IMR-90 (cell line): ENCODE results near the gene SUSD6. TPM values are rescaled to one million over a fixed set of nuclear protein-coding genes. Genes with fewer than 3 reads are reported as not detected.

ENCODE experiments used
- ATAC-seq: fragments of 200-7000 bp; cut with Tn5 transposase; 2 replicates; pipeline ENCODE4 v1.9.1; 2020; ENCODE audit warnings: low read depth, mild to moderate bottlenecking, moderate library complexity
- BruUV-seq: library from RNA; stranded (reverse); fragments of 400-500 nt; replicated peaks from 2 replicates; lab custom pipeline; 2021; lab: Mats Ljungman, UMichigan
- CTCF ChIA-PET: fragments of 300-600 bp; formaldehyde crosslinking; extraction: SDS; loops from one replicate; lab custom pipeline; 2021; ENCODE audit warnings: antibody characterized with exemption; lab: Yijun Ruan, JAX
- POLR2A ChIA-PET: fragments of 300-600 bp; sonication (Branson Sonifier 250); formaldehyde crosslinking; loops from one replicate; lab custom pipeline; 2022; ENCODE audit warnings: antibody characterized with exemption; ENCODE audit not compliant: unreplicated experiment; lab: Charles Lee
- DNase-seq: peaks from one replicate; pipeline ENCODE4 v3.0.0; 2013
- H2AFZ ChIP-seq: replicated peaks from 2 replicates; pipeline ENCODE3; 2013; ENCODE audit warnings: low read length, mild to moderate bottlenecking; ENCODE audit not compliant: poor library complexity
- H2AK5ac ChIP-seq: 2 replicates; pipeline ENCODE4 v1.6.1; 2013; ENCODE audit warnings: low read depth, low read length, inconsistent platforms
- H2AK9ac ChIP-seq: replicated peaks from 2 replicates; pipeline ENCODE3; 2013; ENCODE audit warnings: mild to moderate bottlenecking, low read depth, low read length, moderate library complexity; ENCODE audit not compliant: poor library complexity
- H2BK120ac ChIP-seq: 2 replicates; pipeline ENCODE4 v1.6.1; 2013; ENCODE audit warnings: low read depth, low read length, inconsistent platforms
- H2BK15ac ChIP-seq: 3 replicates; pipeline ENCODE4 v1.6.1; 2013; ENCODE audit warnings: low read depth, low read length, inconsistent platforms
- H2BK20ac ChIP-seq: 2 replicates; pipeline ENCODE4 v1.6.1; 2013; ENCODE audit warnings: low read depth, mild to moderate bottlenecking, inconsistent platforms, low read length, moderate library complexity
- H2BK5ac ChIP-seq: 2 replicates; pipeline ENCODE4 v1.6.1; 2013; ENCODE audit warnings: mild to moderate bottlenecking, low read depth, low read length, inconsistent platforms; ENCODE audit not compliant: poor library complexity, severe bottlenecking
- H3K14ac ChIP-seq: replicated peaks from 2 replicates; pipeline ENCODE4 v1.6.1; 2013; ENCODE audit warnings: low read depth, low read length, inconsistent platforms
- H3K18ac ChIP-seq: 2 replicates; pipeline ENCODE4 v1.6.1; 2013; ENCODE audit warnings: low read depth, low read length, control low read depth
- H3K23ac ChIP-seq: 2 replicates; pipeline ENCODE4 v1.6.1; 2013; ENCODE audit warnings: low read depth, low read length, inconsistent platforms
- H3K27ac ChIP-seq: 2 replicates; pipeline ENCODE4 v1.5.1; 2013; ENCODE audit warnings: mild to moderate bottlenecking, control low read depth, low read length; ENCODE audit not compliant: insufficient read depth
- H3K27me3 ChIP-seq: 2 replicates; pipeline ENCODE4 v1.6.1; 2013; ENCODE audit warnings: low read length; ENCODE audit not compliant: control insufficient read depth, insufficient read depth
- H3K36me3 ChIP-seq: 2 replicates; pipeline ENCODE4 v1.6.1; 2013; ENCODE audit warnings: low read length, mixed read lengths; ENCODE audit not compliant: control insufficient read depth, insufficient read depth
- H3K4ac ChIP-seq: 2 replicates; pipeline ENCODE4 v1.6.1; 2013; ENCODE audit warnings: low read depth, low read length, inconsistent platforms
- H3K4me1 ChIP-seq: 2 replicates; pipeline ENCODE4 v1.6.1; 2013; ENCODE audit warnings: low read length, mixed read lengths; ENCODE audit not compliant: control insufficient read depth, insufficient read depth
- H3K4me2 ChIP-seq: 2 replicates; pipeline ENCODE4 v1.6.1; 2013; ENCODE audit warnings: low read depth, mild to moderate bottlenecking, control low read depth, low read length, moderate library complexity
- H3K4me3 ChIP-seq: 2 replicates; pipeline ENCODE4 v1.5.1; 2013; ENCODE audit warnings: low read depth, mild to moderate bottlenecking, control low read depth, low read length, moderate library complexity; ENCODE audit not compliant: insufficient read depth
- H3K56ac ChIP-seq: 2 replicates; pipeline ENCODE4 v1.6.1; 2013; ENCODE audit warnings: low read length, inconsistent platforms; ENCODE audit not compliant: insufficient read depth; ENCODE audit errors: extremely low read depth
- H3K79me1 ChIP-seq, 2 experiments: 2 replicates each; pipeline ENCODE4 v1.6.1; 2013; ENCODE audit warnings: low read length in 2 of 2, inconsistent platforms in 1 of 2, low read depth in 1 of 2
- H3K9ac ChIP-seq: 2 replicates; pipeline ENCODE4 v1.6.1; 2013; ENCODE audit warnings: low read depth, low read length, control low read depth
- H3K9me1 ChIP-seq: 2 replicates; pipeline ENCODE4 v1.6.1; 2013; ENCODE audit warnings: low read length, inconsistent platforms; ENCODE audit not compliant: insufficient read depth
- H3K9me3 ChIP-seq: 2 replicates; pipeline ENCODE4 v1.6.1; 2013; ENCODE audit warnings: low read length; ENCODE audit not compliant: control insufficient read depth, insufficient read depth
- H4K20me1 ChIP-seq: 2 replicates; pipeline ENCODE4 v1.6.1; 2013; ENCODE audit warnings: low read length, inconsistent platforms; ENCODE audit not compliant: insufficient read depth
- H4K5ac ChIP-seq: 2 replicates; pipeline ENCODE4 v1.6.1; 2013; ENCODE audit warnings: mild to moderate bottlenecking, low read depth, low read length, control low read depth
- H4K8ac ChIP-seq, 2 experiments: 2 replicates each; pipeline ENCODE4 v1.6.1; 2013; ENCODE audit warnings: low read depth in 2 of 2, low read length in 2 of 2, control low read depth in 1 of 2, inconsistent platforms in 1 of 2
- H4K91ac ChIP-seq: 2 replicates; pipeline ENCODE4 v1.6.1; 2013; ENCODE audit warnings: low read depth, low read length, inconsistent platforms; ENCODE audit not compliant: insufficient read depth
- CHD1 ChIP-seq: IDR thresholded peaks from 2 replicates; pipeline ENCODE4 v1.6.1; 2012; ENCODE audit warnings: low read depth, low read length, improper control_type of control experiment
- CTCF ChIP-seq: conservative IDR thresholded peaks from 2 replicates; pipeline ENCODE4 v1.5.1; 2012; ENCODE audit warnings: mild to moderate bottlenecking, low read depth, low read length, improper control_type of control experiment
- ELK1 ChIP-seq: fragments of 150-350 bp; IDR thresholded peaks from 2 replicates; pipeline ENCODE4 v1.6.1; 2016; ENCODE audit warnings: low read depth, mild to moderate bottlenecking, low read length, moderate library complexity, borderline replicate concordance
- FOS ChIP-seq: fragments of 150-350 bp; IDR thresholded peaks from 2 replicates; pipeline ENCODE4 v1.6.1; 2016; ENCODE audit warnings: low read depth, low read length
- MAFK ChIP-seq: IDR thresholded peaks from 2 replicates; pipeline ENCODE4 v1.6.1; 2012; ENCODE audit warnings: low read depth, low read length, improper control_type of control experiment
- MAZ ChIP-seq: IDR thresholded peaks from 2 replicates; pipeline ENCODE4 v1.6.1; 2012; ENCODE audit warnings: low read depth, mild to moderate bottlenecking, low read length, improper control_type of control experiment, moderate library complexity, borderline replicate concordance
- MXI1 ChIP-seq: IDR thresholded peaks from 2 replicates; pipeline ENCODE4 v1.6.1; 2012; ENCODE audit warnings: low read depth, mild to moderate bottlenecking, low read length, moderate library complexity, borderline replicate concordance
- NFE2L2 ChIP-seq: fragments of 150-350 bp; IDR thresholded peaks from 2 replicates; pipeline ENCODE4 v1.6.1; 2016; ENCODE audit warnings: low read depth, mild to moderate bottlenecking, low read length
- POLR2A ChIP-seq: IDR thresholded peaks from 2 replicates; pipeline ENCODE4 v1.6.1; 2012; ENCODE audit warnings: mild to moderate bottlenecking, low read depth, low read length
- RAD21 ChIP-seq: IDR thresholded peaks from 2 replicates; pipeline ENCODE4 v1.6.1; 2012; ENCODE audit warnings: low read length, improper control_type of control experiment
- RCOR1 ChIP-seq: IDR thresholded peaks from 2 replicates; pipeline ENCODE4 v1.6.1; 2012; ENCODE audit warnings: mild to moderate bottlenecking, low read length, improper control_type of control experiment; ENCODE audit not compliant: insufficient replicate concordance
- RFX5 ChIP-seq: IDR thresholded peaks from 2 replicates; pipeline ENCODE4 v1.8.0; 2012; ENCODE audit warnings: low read depth, mild to moderate bottlenecking, low read length, moderate library complexity
- SMC3 ChIP-seq: fragments of 150-350 bp; IDR thresholded peaks from 2 replicates; pipeline ENCODE4 v1.6.1; 2016; ENCODE audit warnings: low read depth, mild to moderate bottlenecking, antibody characterized with exemption, low read length, moderate library complexity
- WGBS, 2 experiments: methylation state at CpG; one replicate each; pipeline versions ENCODE4 v1.1.5 to v1.1.7; 2013; ENCODE audit warnings: missing lambda C conversion rate in 2 of 2; ENCODE audit not compliant: insufficient read length in 1 of 2; ENCODE audit errors: extremely low coverage in 2 of 2; 5-methylcytosine and 5-hydroxymethylcytosine counted together
- dilution Hi-C: fragments of 300-500 bp; cut with HindIII; formaldehyde crosslinking; loops from one replicate; pipeline ENCODE4 v1.14.3; 2018; ENCODE audit warnings: low sequenced_read_pairs; ENCODE audit not compliant: unreplicated experiment
- in situ Hi-C: fragments of 300-500 bp; cut with MboI; formaldehyde crosslinking; loops from 3 replicates; pipeline ENCODE4 v1.14.3; 2019; ENCODE audit warnings: low sequenced_read_pairs, inconsistent platforms, mixed read lengths
- intact Hi-C: fragments of 100-400 bp; cut with micrococcal nuclease; formaldehyde crosslinking; loops from 2 replicates; pipeline ENCODE4 v1.10.0; 2022
- polyA plus RNA-seq, 3 experiments: library from polyadenylated mRNA; depleted of rRNA; stranded (reverse); fragments of >200 nt; gene quantifications; 2 replicates each; pipeline ENCODE4 v1.2.3, GENCODE V29; 2012; ENCODE audit warnings: low replicate concordance in 1 of 3
- total RNA-seq: library from RNA; depleted of rRNA; stranded (reverse); fragments of >200 nt; gene quantifications from 2 replicates; pipeline ENCODE4 v1.2.3, GENCODE V29; 2012

Gene SUSD6
- total and polyA plus RNA-seq, 2 of the 4 experiments (the other 2 are of a cell fraction): 2.3 to 10.1 TPM

- dilution Hi-C loops: no loop called here
- WGBS, 2 experiments: 56% methylated on average over 2 of the region's 5 CpGs; no CpG with 5 or more reads in 1 of the 2 experiments
- ATAC-seq: no peak
Observed at GRCh38 chr14:69567563-69567962, 43.8 kb upstream of the SUSD6 start.

More at GRCh38 chr14:69567563-69567962, 43.8 kb upstream of the SUSD6 start:
- Histone ChIP-seq H2BK20ac (no peak overlapping the region), H3K4me1 (peaks cover 3% of the 10 kb centered on the region; the same call in 1 of the 2 replicates), H2BK120ac (no peak overlapping the region), H2AK9ac (no peak overlapping the region), H3K27ac (no peak overlapping the region), H3K27me3 (peaks cover 82% of the 10 kb centered on the region), H4K5ac (no peak overlapping the region), H3K14ac (no peak overlapping the region), H3K18ac (no peak overlapping the region), H3K79me1 (no peaks in the 10 kb centered on the region), H3K23ac (no peak overlapping the region), H2AFZ (no peak overlapping the region), H3K56ac (no peak overlapping the region), H3K4ac (no peak overlapping the region), H4K20me1 (no peaks in the 10 kb centered on the region), H3K36me3 (no peaks in the 10 kb centered on the region), H4K91ac (no peak overlapping the region), H3K9me1 (no peaks in the 10 kb centered on the region), H2BK15ac (no peak overlapping the region), H2BK5ac (no peak overlapping the region), H3K9me3 (peaks cover 2% of the 10 kb centered on the region; the same call in 1 of the 2 replicates), H2AK5ac (no peak overlapping the region), H3K4me3 (no peak overlapping the region), H3K9ac (no peak overlapping the region), H4K8ac (no peak overlapping the region), H3K4me2 (no peak overlapping the region)
- intact Hi-C loops: no loop called here
- CTCF ChIA-PET: no interaction called here
- BruUV-seq: no TSS peak
- POLR2A ChIA-PET: no interaction called here
- in situ Hi-C loops: no loop called here
- DNase-seq: no peak
- TF ChIP-seq CTCF (no peak), CHD1 (no peak), MAFK (no peak), MXI1 (no peak), SMC3 (no peak), NFE2L2 (no peak), MAZ (no peak), RFX5 (no peak), POLR2A (no peak), ELK1 (no peak), RCOR1 (no peak), RAD21 (no peak), FOS (no peak)
